Endothelial cell of umbilical vein (primary cell): ENCODE results near the gene HAND1. TPM values are rescaled to one million over a fixed set of nuclear protein-coding genes. Genes with fewer than 3 reads are reported as not detected.

Experiments used
- BruUV-seq: library from RNA; stranded (reverse); fragments of 400-500 nt; replicated peaks from 2 replicates; lab custom pipeline; 2021; lab: Mats Ljungman, UMichigan
- CTCF ChIA-PET: fragments of 300-600, 350-600 bp; sonication (Branson Sonifier 250); formaldehyde crosslinking; loops from one replicate; lab custom pipeline; 2021; ENCODE audit warnings: antibody characterized with exemption, inconsistent platforms; lab: Charles Lee
- POLR2A ChIA-PET: fragments of 300-600, 350-600 bp; sonication (Branson Sonifier 250); formaldehyde crosslinking; loops from one replicate; lab custom pipeline; 2021; ENCODE audit warnings: antibody characterized with exemption, inconsistent platforms; lab: Charles Lee
- DNase-seq: peaks from one replicate; pipeline ENCODE4 v3.0.0-alpha.2; 2011; ENCODE audit warnings: low read depth, low spot score
- FAIRE-seq: peaks from 2 replicates; lab custom pipeline; 2011; peaks lifted over from hg19 to GRCh38; lab: Jason Lieb, UNC
- H2AFZ ChIP-seq: 2 replicates; pipeline ENCODE4 v1.6.0; 2012; ENCODE audit warnings: low read depth, low read length, control low read depth, inconsistent platforms
- H3K27ac ChIP-seq: 2 replicates; pipeline ENCODE4 v1.5.1; 2011; ENCODE audit warnings: low read depth, mild to moderate bottlenecking, control low read depth, low read length, moderate library complexity; ENCODE audit not compliant: insufficient read depth
- H3K27me3 ChIP-seq, 2 experiments: 2 replicates each; pipeline versions ENCODE4 v1.6.0 to v1.6.1; 2011; ENCODE audit warnings: low read length in 2 of 2, mixed read lengths in 1 of 2; ENCODE audit not compliant: control insufficient read depth in 2 of 2, insufficient read depth in 2 of 2
- H3K36me3 ChIP-seq, 2 experiments: 2 replicates in 1 of 2; 3 replicates in 1 of 2; pipeline ENCODE4 v1.5.1; 2011; ENCODE audit warnings: low read length in 2 of 2, mild to moderate bottlenecking in 1 of 2, moderate library complexity in 1 of 2; ENCODE audit not compliant: control insufficient read depth in 2 of 2, insufficient read depth in 2 of 2; ENCODE audit errors: extremely low read depth in 1 of 2
- H3K4me1 ChIP-seq: 3 replicates; pipeline ENCODE4 v1.5.1; 2011; ENCODE audit warnings: mild to moderate bottlenecking, low read length; ENCODE audit not compliant: control insufficient read depth, insufficient read depth; ENCODE audit errors: extremely low read depth
- H3K4me2 ChIP-seq: 2 replicates; pipeline ENCODE4 v1.6.1; 2011; ENCODE audit warnings: low read length, control low read depth, mixed read lengths; ENCODE audit not compliant: insufficient read depth
- H3K4me3 ChIP-seq, 3 experiments: fragments of 200-600 bp in 1 of 3; sonication (generic), shearing (Covaris generic) in 1 of 3; replicated peaks in 1 of 3; 2 replicates each; pipeline ENCODE4 v1.5.1; 2011 to 2016; ENCODE audit warnings: control low read depth in 3 of 3, low read length in 3 of 3, mild to moderate bottlenecking in 2 of 3, inconsistent platforms in 1 of 3, low read depth in 1 of 3, moderate library complexity in 1 of 3; ENCODE audit not compliant: insufficient read depth in 1 of 3
- H3K79me2 ChIP-seq: 2 replicates; pipeline ENCODE4 v1.6.0; 2012; ENCODE audit warnings: low read length, inconsistent platforms; ENCODE audit not compliant: control insufficient read depth, insufficient read depth
- H3K9ac ChIP-seq: replicated peaks from 2 replicates; pipeline ENCODE3; 2011; ENCODE audit warnings: low read length, control low read depth; ENCODE audit not compliant: insufficient read depth; ENCODE audit errors: extremely low read depth
- H3K9me1 ChIP-seq: replicated peaks from 3 replicates; pipeline ENCODE4 v1.6.0; 2011; ENCODE audit warnings: mild to moderate bottlenecking, low read length; ENCODE audit not compliant: control insufficient read depth, insufficient read depth; ENCODE audit errors: extremely low read depth
- H3K9me3 ChIP-seq: replicated peaks from 2 replicates; pipeline ENCODE4 v1.5.1; 2012; ENCODE audit warnings: low read length, inconsistent platforms; ENCODE audit not compliant: control insufficient read depth, insufficient read depth
- H4K20me1 ChIP-seq: replicated peaks from 2 replicates; pipeline ENCODE3; 2011; ENCODE audit warnings: mild to moderate bottlenecking, low read length; ENCODE audit not compliant: control insufficient read depth, insufficient read depth; ENCODE audit errors: extremely low read depth
- CTCF ChIP-seq, 2 donors: IDR thresholded peaks; 1 replicate in 1 of 2; 2 replicates in 1 of 2; pipeline ENCODE4 v1.5.1; 2011; ENCODE audit warnings: low read length in 2 of 2, mild to moderate bottlenecking in 2 of 2, moderate library complexity in 2 of 2, control low read depth in 1 of 2, inconsistent platforms in 1 of 2, low read depth in 1 of 2; ENCODE audit not compliant: insufficient read depth in 1 of 2; ENCODE audit errors: extremely low read depth in 1 of 2
- FOS ChIP-seq: IDR thresholded peaks from 2 replicates; pipeline ENCODE4 v1.6.1; 2011; ENCODE audit warnings: mild to moderate bottlenecking, low read length, moderate library complexity, borderline replicate concordance; ENCODE audit not compliant: insufficient read depth
- GATA2 ChIP-seq: IDR thresholded peaks from 2 replicates; pipeline ENCODE4 v1.7.0; 2011; ENCODE audit warnings: low read depth, mild to moderate bottlenecking, moderate library complexity, mixed read lengths, low read length; ENCODE audit not compliant: insufficient read length, insufficient read depth
- JUN ChIP-seq: IDR thresholded peaks from 2 replicates; pipeline ENCODE4 v1.6.1; 2011; ENCODE audit warnings: borderline replicate concordance, low read depth; ENCODE audit not compliant: insufficient read length, insufficient read depth
- MAX ChIP-seq: IDR thresholded peaks from 2 replicates; pipeline ENCODE4 v1.6.1; 2011; ENCODE audit not compliant: insufficient read depth, insufficient read length
- MYC ChIP-seq: IDR thresholded peaks from one replicate; pipeline ENCODE4 v1.6.1; 2011; ENCODE audit warnings: mild to moderate bottlenecking, low read depth, low read length
- POLR2AphosphoS5 ChIP-seq: IDR thresholded peaks from 2 replicates; pipeline ENCODE4 v1.6.1; 2012; ENCODE audit warnings: low read depth, mild to moderate bottlenecking, control low read depth, low read length, moderate library complexity; ENCODE audit not compliant: insufficient read depth
- dilution Hi-C: fragments of 300-500 bp; cut with MboI; formaldehyde crosslinking; loops from one replicate; pipeline ENCODE4 v1.15.0; 2019; ENCODE audit warnings: low sequenced_read_pairs; ENCODE audit not compliant: extremely low pct_ligation_motif_present
- intact Hi-C: fragments of 100-400 bp; cut with micrococcal nuclease; formaldehyde crosslinking; loops from one replicate; pipeline ENCODE4 v1.10.0; 2022
- polyA plus RNA-seq, 4 experiments: library from polyadenylated mRNA; depleted of rRNA in 3 of 4; stranded (reverse) in 3 of 4; unstranded in 1 of 4; fragments of >200 nt; gene quantifications; 2 replicates each; pipeline versions ENCODE4 v1.2.1 to v1.2.3, GENCODE V29; 2011 to 2012; ENCODE audit warnings: missing spikeins in 1 of 4
- total RNA-seq: library from RNA; stranded (reverse); gene quantifications from 2 replicates; pipeline ENCODE4 v1.2.3, GENCODE V29; 2021

HAND1 gene
- total and polyA plus RNA-seq, 2 donors (not counting 3 experiments of a cell fraction or from before 2014, with no cell fraction given): not detected

GRCh38 chr5:154481584-154482381 is 3.8 kb upstream of the HAND1 start:
- Histone ChIP-seq H3K36me3 (no peaks in the 10 kb centered on the region), H3K27me3 (peaks cover 97 to 98% of the 10 kb centered on the region in 2 experiments), H3K9me1 (no peaks in the 10 kb centered on the region), H3K27ac (no peak overlapping the region), H3K9ac (no peak overlapping the region), H2AFZ (no peak overlapping the region), H3K4me2 (no peak overlapping the region), H3K79me2 (no peaks in the 10 kb centered on the region), H3K4me1 (no peaks in the 10 kb centered on the region), H3K9me3 (no peaks in the 10 kb centered on the region), H4K20me1 (no peaks in the 10 kb centered on the region), H3K4me3 (no peak overlapping the region)
- DNase-seq: no peak
- POLR2A ChIA-PET: interaction anchor here (1.0 kb wide), 1 partner anchor 305 kb away, joined by 3 read pairs; no protein-coding TSS in a partner anchor
- intact Hi-C loops: no loop called here
- TF ChIP-seq FOS (no peak), GATA2 (no peak), MYC (no peak), CTCF (IDR thresholded peaks at IDR 0.05; ENCODE audit: extremely low read depth in 1 of 2, insufficient read depth in 1 of 2, low read depth in 1 of 2, low read length in 2 of 2) (no peak), POLR2AphosphoS5 (no peak), JUN (no peak), MAX (no peak)
- dilution Hi-C loops: no loop called here
- no TSS peak for BruUV-seq
- FAIRE-seq: no peak
- CTCF ChIA-PET: no interaction called here
